ENCODE measurements around the gene VPS4B.
A peak's percentile ranks its signal among the peaks of the same experiment; 100 is the strongest.

VPS4B gene

DNA sequence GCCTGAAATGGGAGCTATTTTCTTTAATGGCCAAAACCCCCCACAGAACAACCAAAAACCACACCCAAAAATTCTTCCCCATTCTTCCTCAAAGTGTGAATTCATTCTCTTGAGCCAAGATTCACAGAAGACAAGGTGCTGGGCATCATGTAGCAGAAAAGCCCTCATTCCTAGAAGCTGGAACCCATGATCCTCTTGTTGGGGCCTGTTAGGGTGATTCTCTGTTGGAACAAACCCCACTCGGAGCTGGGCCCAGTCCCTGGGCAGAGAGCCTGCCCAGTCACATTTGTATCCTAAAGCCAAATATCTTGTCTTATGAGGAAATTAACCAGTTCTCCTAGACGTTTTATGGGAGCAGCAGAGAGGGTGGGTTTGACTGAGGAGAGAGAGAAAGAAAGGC lies 22.8 kb upstream of the VPS4B start:
- H3K4me3 ChIP-seq (ENCODE audit: low read length) = peak overlapping the region; percentile 19
- TF ChIP-seq, protein P1, sequence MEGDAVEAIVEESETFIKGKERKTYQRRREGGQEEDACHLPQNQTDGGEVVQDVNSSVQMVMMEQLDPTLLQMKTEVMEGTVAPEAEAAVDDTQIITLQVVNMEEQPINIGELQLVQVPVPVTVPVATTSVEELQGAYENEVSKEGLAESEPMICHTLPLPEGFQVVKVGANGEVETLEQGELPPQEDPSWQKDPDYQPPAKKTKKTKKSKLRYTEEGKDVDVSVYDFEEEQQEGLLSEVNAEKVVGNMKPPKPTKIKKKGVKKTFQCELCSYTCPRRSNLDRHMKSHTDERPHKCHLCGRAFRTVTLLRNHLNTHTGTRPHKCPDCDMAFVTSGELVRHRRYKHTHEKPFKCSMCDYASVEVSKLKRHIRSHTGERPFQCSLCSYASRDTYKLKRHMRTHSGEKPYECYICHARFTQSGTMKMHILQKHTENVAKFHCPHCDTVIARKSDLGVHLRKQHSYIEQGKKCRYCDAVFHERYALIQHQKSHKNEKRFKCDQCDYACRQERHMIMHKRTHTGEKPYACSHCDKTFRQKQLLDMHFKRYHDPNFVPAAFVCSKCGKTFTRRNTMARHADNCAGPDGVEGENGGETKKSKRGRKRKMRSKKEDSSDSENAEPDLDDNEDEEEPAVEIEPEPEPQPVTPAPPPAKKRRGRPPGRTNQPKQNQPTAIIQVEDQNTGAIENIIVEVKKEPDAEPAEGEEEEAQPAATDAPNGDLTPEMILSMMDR (IDR thresholded peaks at IDR 0.05; ENCODE audit: insufficient read depth, low read depth, low read length, missing control alignments) = no peak
- peak; percentile 93 for DNase-seq (ENCODE audit: low read depth)

DNA sequence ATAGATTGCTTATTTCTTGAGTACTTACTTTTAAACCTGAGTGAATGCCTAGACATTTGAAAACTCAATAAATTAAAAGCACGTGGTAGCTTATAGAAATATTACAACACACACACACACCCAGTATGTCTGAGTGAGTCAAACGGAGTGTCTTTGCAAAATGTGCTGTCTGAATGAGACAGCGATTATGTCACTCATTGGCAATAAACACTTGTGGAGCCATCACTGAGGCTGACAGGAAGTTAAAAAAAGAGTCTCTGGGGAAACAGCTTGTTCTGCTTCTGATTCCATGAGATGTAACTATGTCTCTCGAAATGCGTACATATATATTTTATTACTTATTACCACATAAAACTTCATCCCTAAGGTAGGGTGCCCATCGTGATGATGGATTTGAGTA lies 22.3 kb upstream of the VPS4B start:
- DNase-seq (ENCODE audit: low read depth) = peak; percentile 98
- H3K4me3 ChIP-seq (ENCODE audit: low read length) = peak overlapping the region; percentile 19
- TF ChIP-seq, protein P1 (IDR thresholded peaks at IDR 0.05; ENCODE audit: insufficient read depth, low read depth, low read length, missing control alignments) = no peak

DNA sequence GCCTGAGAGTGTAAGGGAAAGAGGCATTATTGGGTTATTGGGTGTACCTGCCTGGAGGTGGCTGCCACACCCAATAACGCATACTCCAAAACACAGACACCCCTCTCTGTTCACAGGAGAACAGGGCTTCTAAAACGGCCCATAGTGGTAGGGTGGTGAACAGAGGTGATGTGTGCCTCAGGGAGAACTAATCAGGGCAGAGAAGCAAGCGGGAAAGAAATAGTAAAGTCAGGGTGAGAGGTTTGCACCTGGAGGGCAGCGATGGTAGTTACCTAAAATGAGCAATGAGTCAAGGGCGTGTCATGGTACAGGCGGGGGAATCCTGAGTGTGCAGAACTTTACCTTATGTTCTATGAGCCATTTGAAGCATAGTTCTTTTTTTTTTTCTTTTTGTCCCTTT lies 21.6 kb upstream of the VPS4B start:
- TF ChIP-seq, protein P1 (IDR thresholded peaks at IDR 0.05; ENCODE audit: insufficient read depth, low read depth, low read length, missing control alignments) = peak; percentile 57
- DNase-seq (ENCODE audit: low read depth) = peak; percentile 96
- H3K4me3 ChIP-seq (ENCODE audit: low read length) = no peak overlapping the region

DNA sequence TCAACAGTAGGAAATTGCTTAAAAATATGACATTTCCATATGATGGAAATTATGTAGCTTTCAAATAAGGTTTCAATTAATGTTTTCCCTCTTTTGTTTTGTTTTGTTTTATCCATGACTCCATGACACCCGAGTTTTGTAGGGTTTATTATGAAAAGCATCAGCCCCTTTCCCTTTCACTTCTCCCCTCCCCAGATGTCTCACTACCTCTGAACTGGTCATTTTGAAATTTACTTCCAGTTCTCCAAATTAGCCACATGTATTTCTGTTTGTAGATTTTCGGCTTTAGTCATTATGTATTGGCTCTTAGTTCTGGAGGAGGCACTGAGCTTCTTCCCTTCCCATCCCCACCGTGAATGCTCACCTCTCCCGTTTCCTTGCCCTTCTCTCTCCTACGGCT lies 18.6 kb upstream of the VPS4B start:
- H3K4me3 ChIP-seq (ENCODE audit: low read length) = no peak overlapping the region
- no peak for DNase-seq (ENCODE audit: low read depth)
- TF ChIP-seq, protein P1 (IDR thresholded peaks at IDR 0.05; ENCODE audit: insufficient read depth, low read depth, low read length, missing control alignments) = no peak

DNA sequence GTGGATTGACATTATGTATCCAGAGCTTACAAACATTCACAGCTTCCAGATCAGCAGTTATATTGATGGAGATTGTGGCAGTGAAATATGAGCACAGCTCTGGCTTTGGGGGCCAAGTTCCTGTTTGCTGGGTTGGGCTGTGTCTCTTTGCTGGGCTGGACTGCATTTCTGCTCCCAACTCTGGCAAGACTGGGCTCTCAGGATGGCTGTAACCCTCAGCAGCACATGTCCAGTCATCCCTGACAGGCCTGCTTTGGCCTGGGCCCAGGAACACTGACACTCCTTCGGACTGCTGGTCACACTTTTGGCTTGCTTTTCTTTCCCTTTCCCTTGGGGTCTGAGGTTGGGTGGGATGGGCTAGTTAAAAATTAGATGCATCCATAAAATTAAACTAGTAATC lies 17.9 kb upstream of the VPS4B start:
- peak; percentile 55 for DNase-seq (ENCODE audit: low read depth)
- H3K4me3 ChIP-seq (ENCODE audit: low read length) = no peak overlapping the region
- TF ChIP-seq, protein P1 (IDR thresholded peaks at IDR 0.05; ENCODE audit: insufficient read depth, low read depth, low read length, missing control alignments) = no peak

DNA sequence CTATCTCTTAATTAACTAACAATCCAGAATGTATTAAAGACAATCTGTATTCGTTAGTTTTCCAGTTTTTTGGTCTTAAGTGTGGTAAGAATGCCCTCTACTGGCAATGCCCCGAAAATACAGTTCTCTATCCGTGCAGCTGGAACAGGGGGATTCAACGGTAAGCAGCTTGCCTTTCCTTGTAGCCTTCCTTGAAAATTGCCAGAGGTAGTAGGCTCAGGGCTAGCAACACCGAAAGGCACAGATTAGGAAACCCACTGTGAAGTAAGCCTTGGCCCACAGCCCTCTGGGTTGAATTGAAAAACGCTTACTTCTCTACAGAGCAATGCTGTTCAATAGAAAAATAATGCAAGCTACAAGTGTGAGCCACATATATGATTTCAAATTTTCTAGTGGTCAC lies 17.1 kb upstream of the VPS4B start:
- TF ChIP-seq, protein P1 (IDR thresholded peaks at IDR 0.05; ENCODE audit: insufficient read depth, low read depth, low read length, missing control alignments) = peak; percentile 86
- DNase-seq (ENCODE audit: low read depth) = peak; percentile 78
- H3K4me3 ChIP-seq (ENCODE audit: low read length) = peak overlapping the region; percentile 7

DNA sequence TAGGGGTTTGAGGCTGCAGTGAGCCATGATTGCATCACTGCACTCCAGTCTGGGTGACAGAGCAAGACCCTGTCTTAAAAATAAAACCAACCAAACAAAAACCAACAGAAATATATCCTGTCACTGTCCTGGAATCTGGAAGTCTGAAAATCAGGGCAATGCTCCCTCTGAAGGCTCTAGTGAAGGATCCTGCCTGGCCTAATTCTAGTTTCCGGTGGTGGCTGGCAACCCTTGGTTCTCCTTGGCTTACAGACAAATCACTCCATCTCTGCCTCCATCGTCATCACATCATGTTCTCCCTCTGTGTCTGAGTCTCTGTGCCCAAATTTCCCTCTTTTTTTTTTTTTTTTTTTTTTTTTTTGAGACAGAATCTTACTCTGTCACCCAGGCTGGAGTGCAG lies 15.9 kb upstream of the VPS4B start:
- DNase-seq (ENCODE audit: low read depth) = no peak
- no peak overlapping the region for H3K4me3 ChIP-seq (ENCODE audit: low read length)
- TF ChIP-seq, protein P1 (IDR thresholded peaks at IDR 0.05; ENCODE audit: insufficient read depth, low read depth, low read length, missing control alignments) = no peak
